Adrenal gland (tissue), 12 donors: ENCODE results near the gene VEPH1. TPM values are rescaled to one million over a fixed set of nuclear protein-coding genes. Genes with fewer than 3 reads are reported as not detected.

ENCODE experiments used
- DNase-seq, 7 donors: peaks; one replicate each; pipeline ENCODE4 v3.0.0-alpha.2; 2019 to 2020
- H3K27ac ChIP-seq, 5 donors: fragments of 200-600 bp; sonication (generic) in 4 of 5; 1 replicate in 3 of 5; 2 replicates in 2 of 5; pipeline versions ENCODE4 v1.5.1 to v1.8.0; 2016 to 2020; ENCODE audit warnings: mild to moderate bottlenecking in 1 of 5
- H3K27me3 ChIP-seq: fragments of 200-600 bp; 2 replicates; pipeline ENCODE4 v1.8.0; 2021
- H3K36me3 ChIP-seq, 2 donors: fragments of 200-600 bp; replicated peaks in 1 of 2; 1 replicate in 1 of 2; 2 replicates in 1 of 2; pipeline versions ENCODE4 v1.5.1 to v1.8.0; 2018 to 2022
- H3K4me1 ChIP-seq, 2 donors: fragments of 200-600 bp; replicated peaks in 1 of 2; 1 replicate in 1 of 2; 2 replicates in 1 of 2; pipeline versions ENCODE4 v1.5.1 to v1.8.0; 2018 to 2021
- H3K4me3 ChIP-seq, 4 donors: fragments of 200-600 bp; sonication (generic) in 3 of 4; one replicate each; pipeline ENCODE4 v1.5.1; 2016 to 2018
- H3K9me3 ChIP-seq, 3 donors: fragments of 200-600 bp; sonication (generic) in 1 of 3; replicated peaks in 1 of 3; 1 replicate in 2 of 3; 2 replicates in 1 of 3; pipeline versions ENCODE4 v1.5.1 to v1.8.0; 2016 to 2021
- CTCF ChIP-seq, 6 experiments: fragments of 450-650 bp in 4 of 6; fragments of 200-600 bp in 2 of 6; sonication (generic) in 1 of 6; IDR thresholded peaks; 1 replicate in 5 of 6; 2 replicates in 1 of 6; pipeline versions ENCODE4 v1.5.1 to v1.8.0; 2016 to 2021; ENCODE audit warnings: antibody characterized with exemption in 6 of 6, mild to moderate bottlenecking in 2 of 6, moderate library complexity in 1 of 6
- POLR2A ChIP-seq, 2 donors: fragments of 450-650 bp; IDR thresholded peaks; one replicate each; pipeline ENCODE4 v1.6.1; 2017; ENCODE audit warnings: antibody characterized with exemption in 2 of 2, mild to moderate bottlenecking in 2 of 2, moderate library complexity in 1 of 2
- WGBS, 4 donors: extraction: QIAGEN DNeasy Blood & Tissue Kit in 2 of 4; methylation state at CpG; one replicate each; pipeline versions ENCODE4 v1.1.5 to v1.1.7; 2013 to 2017; 5-methylcytosine and 5-hydroxymethylcytosine counted together
- intact Hi-C, 2 donors: fragments of 100-400 bp; cut with DNase I; formaldehyde crosslinking; loops; one replicate each; pipeline versions ENCODE4 v1.14.1 to v1.15.0; 2022 to 2023
- polyA plus RNA-seq, 3 donors: library from polyadenylated mRNA; stranded (reverse); fragments of 200-250 nt in 2 of 3; fragments of 350-450 nt in 1 of 3; fragmentation: Illumina TruSeq in 1 of 3; extraction: RNeasy Lipid Tissue Mini Kit (QIAGEN cat#74804) in 1 of 3; gene quantifications; one replicate each; pipeline ENCODE4 v1.2.3, GENCODE V29; 2013 to 2014
- total RNA-seq, 9 donors: library from RNA; depleted of rRNA in 4 of 9; stranded (reverse); fragments of >200 nt in 4 of 9; fragments of 120-200 nt in 1 of 9; fragmentation: NEBNext Ultra II Directional in 1 of 9; extraction: Animal tissue kit (Norgen Biotek cat#: 25700) in 1 of 9; gene quantifications; one replicate each; pipeline versions ENCODE4 v1.1.0 to v1.2.4, GENCODE V29; 2013 to 2023
- donor health status: healthy with polysubstance abuse.
- donor health status: Bipolar disorder and iron deficiency.
- donor health status: DM: yes; HTN: yes; CAD: no.
- donor health status: DM: no; HTN: no; CAD: no.
- donor health status: DM: no; HTN: no; CAD: no.
- donor health status: DM: yes; HTN: yes; CAD: no.

VEPH1 gene
- total and polyA plus RNA-seq, 12 donors: 16.0 to 124 (median 55.2) TPM

DNA sequence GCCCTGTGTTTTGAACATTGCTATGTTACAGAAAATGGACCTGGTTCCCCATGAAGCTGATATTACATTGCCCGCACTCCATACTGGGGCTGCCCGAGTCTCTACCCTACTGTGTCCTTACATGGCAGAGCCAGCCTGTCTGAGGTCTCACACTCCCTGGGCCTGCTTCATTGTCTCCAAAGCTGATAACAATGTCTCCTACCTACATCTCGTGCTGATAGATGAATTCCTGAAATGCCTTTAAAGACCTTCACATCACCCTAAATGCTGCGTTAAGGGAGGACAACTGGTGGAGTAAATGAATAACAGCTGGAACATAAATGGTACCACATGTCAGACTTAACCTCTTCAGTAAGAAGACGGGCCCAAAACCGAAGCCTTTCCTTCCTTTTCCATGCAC is 129.4 kb downstream of the VEPH1 start:
- Histone ChIP-seq H3K27ac (no peak overlapping the region), H3K4me3 (no peak overlapping the region), H3K9me3 (no peaks in the 10 kb centered on the region), H3K4me1 (no peaks in the 10 kb centered on the region), H3K36me3 (no peaks in the 10 kb centered on the region), H3K27me3 (no peaks in the 10 kb centered on the region)
- intact Hi-C loops: no loop called here
- TF ChIP-seq POLR2A (IDR thresholded peaks at IDR 0.05) (no peak), CTCF (IDR thresholded peaks at IDR 0.05) (no peak)
- WGBS, 4 donors: 90 to 94% (median 91%) methylated on average over 6 of the region's 6 CpGs
- no peak for DNase-seq

DNA sequence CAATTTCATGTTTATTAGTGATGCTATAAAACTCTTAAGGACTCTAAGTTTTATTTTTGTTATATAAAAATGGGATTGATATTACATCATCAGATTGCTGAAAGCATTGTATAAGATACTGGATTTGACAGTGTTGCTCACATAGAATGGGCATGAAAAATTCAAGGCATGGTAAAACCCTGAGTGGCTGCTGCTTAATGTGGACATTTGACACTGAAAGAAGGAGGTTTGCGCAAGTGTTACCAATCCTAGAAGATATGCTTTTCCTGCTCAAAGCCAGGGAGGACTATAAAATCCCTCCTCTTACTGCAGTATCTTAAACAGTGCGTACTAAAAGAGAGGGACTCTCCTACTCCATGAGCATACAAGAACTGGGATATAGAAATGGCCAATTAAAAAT is 132.3 kb downstream of the VEPH1 start:
- WGBS, 4 donors: 71 to 96% (median 77%) methylated on average over 2 of the region's 2 CpGs
- Histone ChIP-seq H3K4me3 (no peak overlapping the region), H3K27ac (no peak overlapping the region), H3K36me3 (no peaks in the 10 kb centered on the region), H3K9me3 (no peaks in the 10 kb centered on the region), H3K27me3 (no peaks in the 10 kb centered on the region), H3K4me1 (no peaks in the 10 kb centered on the region)
- no peak for DNase-seq
- intact Hi-C loops: no loop called here
- no peak for TF ChIP-seq POLR2A (IDR thresholded peaks at IDR 0.05)
- no peak for TF ChIP-seq CTCF (IDR thresholded peaks at IDR 0.05)

DNA sequence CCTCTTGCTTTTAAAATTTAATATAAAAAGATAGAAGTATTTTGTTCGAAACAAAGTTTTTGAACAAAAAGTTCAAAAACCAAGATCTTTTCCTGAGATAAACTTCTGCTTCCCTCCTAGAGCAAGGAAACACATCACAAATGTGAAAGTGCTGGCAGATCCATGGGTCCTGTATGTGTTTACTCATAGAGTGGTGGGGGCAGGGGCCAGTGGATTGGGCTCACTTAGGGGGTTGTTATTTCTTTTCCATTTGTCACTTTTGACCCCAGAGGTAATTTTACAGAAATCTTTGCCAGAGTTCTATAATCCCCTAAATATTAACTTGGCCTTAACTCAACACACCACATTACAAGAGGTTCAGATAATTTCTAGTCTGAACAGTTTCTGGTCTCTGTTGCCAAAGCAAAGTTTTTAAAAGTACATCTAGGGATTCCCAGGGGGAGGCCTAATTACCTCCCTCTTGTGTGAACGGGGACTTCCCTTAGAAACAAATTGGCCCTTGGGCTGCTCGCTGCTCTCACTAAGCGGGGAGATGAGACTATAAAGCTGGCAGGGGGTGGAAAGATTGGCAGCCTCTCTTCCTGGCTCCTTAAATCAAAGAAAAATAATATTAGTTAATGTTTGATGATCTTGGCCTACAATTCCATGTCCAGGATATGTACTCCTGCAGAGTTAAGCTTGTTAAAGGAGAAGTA is 133.3 kb downstream of the VEPH1 start:
- intact Hi-C loops: no loop called here
- no peaks in the 10 kb centered on the region for H3K27me3 ChIP-seq
- no peaks in the 10 kb centered on the region for H3K4me1 ChIP-seq
- no peaks in the 10 kb centered on the region for H3K9me3 ChIP-seq
- 61 to 77% (median 69%) methylated on average over 4 of the region's 4 CpGs for WGBS, 4 donors
- H3K4me3 ChIP-seq: no peak overlapping the region
- TF ChIP-seq POLR2A (IDR thresholded peaks at IDR 0.05) (no peak), CTCF (IDR thresholded peaks at IDR 0.05) (no peak)
- H3K36me3 ChIP-seq: no peaks in the 10 kb centered on the region
- no peak for DNase-seq
- no peak overlapping the region for H3K27ac ChIP-seq

GRCh38 chr3:157368171-157368570 is 135.0 kb downstream of the VEPH1 start:
- Histone ChIP-seq H3K27me3 (no peaks in the 10 kb centered on the region), H3K4me3 (no peak overlapping the region), H3K9me3 (no peaks in the 10 kb centered on the region), H3K36me3 (peaks cover 0 to 1% of the 10 kb centered on the region in 2 donors), H3K4me1 (no peaks in the 10 kb centered on the region), H3K27ac (no peak overlapping the region)
- TF ChIP-seq POLR2A (IDR thresholded peaks at IDR 0.05) (no peak), CTCF (IDR thresholded peaks at IDR 0.05) (no peak)
- WGBS, 4 donors: 88 to 99% (median 95%) methylated on average over 3 of the region's 3 CpGs
- no peak for DNase-seq
- intact Hi-C loops: no loop called here
